Hepatic stellate cell (primary cell): ENCODE data around the gene FBXO34.
"Not testable (repeated sequence)": the region's sequence is repeated elsewhere in the genome, so short reads cannot be mapped to it uniquely, and the experiment has no call there.

Source experiments
- DNase-seq: peaks from one replicate; pipeline ENCODE4 v3.0.0; 2011; ENCODE audit warnings: low spot score

Gene FBXO34

GRCh38 chr14:55309761-55310365, 38.6 kb downstream of the FBXO34 start:
- no peak for DNase-seq

- DNase-seq, result not testable (repeated sequence)
These were observed 41.3 kb downstream of the FBXO34 start for GRCh38 chr14:55312379-55313030.

GRCh38 chr14:55313480-55313879, 42.3 kb downstream of the FBXO34 start:
- no peak for DNase-seq

GRCh38 chr14:55314449-55314848, 43.2 kb downstream of the FBXO34 start:
- DNase-seq, result no peak

- DNase-seq, result no peak
These were observed 45.3 kb downstream of the FBXO34 start for GRCh38 chr14:55316564-55316963.

- no peak for DNase-seq
These were observed 46.5 kb downstream of the FBXO34 start for GRCh38 chr14:55317542-55318306.

- no peak for DNase-seq
These were observed 47.5 kb downstream of the FBXO34 start for GRCh38 chr14:55318694-55319093.

GRCh38 chr14:55323910-55324309, 52.7 kb downstream of the FBXO34 start:
- DNase-seq, result no peak

- DNase-seq, result no peak
These were observed 53.6 kb downstream of the FBXO34 start for GRCh38 chr14:55324812-55325211.

- DNase-seq, result no peak
These were observed 56.0 kb downstream of the FBXO34 start for GRCh38 chr14:55327179-55327578.

GRCh38 chr14:55328317-55328716, 57.1 kb downstream of the FBXO34 start:
- no peak for DNase-seq

- DNase-seq, result no peak
These were observed 58.9 kb downstream of the FBXO34 start for GRCh38 chr14:55329999-55330710.

- no peak for DNase-seq
These were observed 61.7 kb downstream of the FBXO34 start for GRCh38 chr14:55332654-55333570.

GRCh38 chr14:55333711-55334485, 62.7 kb downstream of the FBXO34 start:
- no peak for DNase-seq

GRCh38 chr14:55336162-55336561, 64.9 kb downstream of the FBXO34 start:
- DNase-seq, result no peak

- DNase-seq, result no peak
These were observed 65.5 kb downstream of the FBXO34 start for GRCh38 chr14:55336691-55337090.

- no peak for DNase-seq
These were observed 68.5 kb downstream of the FBXO34 start for GRCh38 chr14:55339770-55340169.

GRCh38 chr14:55340482-55340881, 69.3 kb downstream of the FBXO34 start:
- DNase-seq, result no peak

- no peak for DNase-seq
These were observed 70.6 kb downstream of the FBXO34 start for GRCh38 chr14:55341781-55342180.

- not testable (repeated sequence) for DNase-seq
These were observed 73.5 kb downstream of the FBXO34 start for GRCh38 chr14:55344582-55345163.
